Right renal cortex interstitium (tissue), 3 donors: ENCODE data around the gene NSDHL. TPM values are rescaled to one million over a fixed set of nuclear protein-coding genes. Genes with fewer than 3 reads are reported as not detected.

Source experiments
- DNase-seq, 3 donors: peaks; one replicate each; pipeline ENCODE4 v3.0.0-alpha.2; 2013; ENCODE audit warnings: low read depth in 3 of 3, low spot score in 2 of 3
- polyA plus RNA-seq, 3 donors: library from polyadenylated mRNA; unstranded; fragments of 120-200 nt; gene quantifications; one replicate each; pipeline ENCODE4 v1.2.1, GENCODE V29; 2013; ENCODE audit not compliant: insufficient read length in 3 of 3

The NSDHL gene
- polyA plus RNA-seq, 3 donors, result 30.8 to 31.8 (median 31.2) TPM

DNA sequence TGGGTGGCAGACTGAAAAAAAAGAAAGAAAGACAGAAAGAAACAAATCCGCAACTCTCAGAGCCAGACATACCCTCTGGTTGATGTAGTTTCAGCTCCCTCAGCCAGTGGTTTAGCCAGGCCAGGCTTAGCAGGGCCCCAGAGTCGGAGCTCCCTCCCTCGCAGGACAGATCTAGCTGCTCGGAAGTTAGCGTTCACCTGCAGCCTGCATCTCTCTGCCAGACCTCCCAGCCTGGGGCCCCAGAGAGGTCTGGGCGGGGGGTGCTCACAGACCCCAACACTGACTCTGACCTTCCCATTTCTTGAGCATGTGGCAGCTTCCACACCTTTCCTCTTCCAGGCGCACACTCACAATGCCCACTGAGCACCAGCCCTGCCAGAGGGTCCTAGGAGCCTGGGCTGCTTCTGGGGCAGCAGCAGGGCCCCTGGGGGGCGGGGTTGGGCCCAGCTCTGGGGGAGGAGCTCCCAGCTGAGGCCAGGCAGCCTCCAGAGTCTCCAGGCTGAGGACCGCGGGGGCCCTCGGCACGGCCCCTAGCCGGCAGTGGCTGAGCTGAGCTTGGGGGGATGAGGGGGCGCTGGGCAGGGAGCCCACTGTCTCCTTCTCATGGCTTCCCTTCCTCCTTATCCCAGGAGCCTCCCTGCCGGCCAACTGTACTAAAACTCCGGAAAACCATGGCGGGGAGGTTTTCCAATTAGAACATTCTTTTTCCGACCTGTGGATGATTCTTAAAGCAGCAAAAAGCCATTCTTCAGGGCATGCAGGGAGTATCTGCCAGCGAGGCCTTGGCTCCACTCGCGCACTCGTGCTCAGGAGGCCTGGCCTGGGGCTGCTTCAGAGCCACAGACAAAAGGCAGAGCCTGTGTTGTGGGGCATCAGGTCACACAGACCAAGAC, 62.4 kb downstream of the NSDHL start:
- DNase-seq, result no peak

DNA sequence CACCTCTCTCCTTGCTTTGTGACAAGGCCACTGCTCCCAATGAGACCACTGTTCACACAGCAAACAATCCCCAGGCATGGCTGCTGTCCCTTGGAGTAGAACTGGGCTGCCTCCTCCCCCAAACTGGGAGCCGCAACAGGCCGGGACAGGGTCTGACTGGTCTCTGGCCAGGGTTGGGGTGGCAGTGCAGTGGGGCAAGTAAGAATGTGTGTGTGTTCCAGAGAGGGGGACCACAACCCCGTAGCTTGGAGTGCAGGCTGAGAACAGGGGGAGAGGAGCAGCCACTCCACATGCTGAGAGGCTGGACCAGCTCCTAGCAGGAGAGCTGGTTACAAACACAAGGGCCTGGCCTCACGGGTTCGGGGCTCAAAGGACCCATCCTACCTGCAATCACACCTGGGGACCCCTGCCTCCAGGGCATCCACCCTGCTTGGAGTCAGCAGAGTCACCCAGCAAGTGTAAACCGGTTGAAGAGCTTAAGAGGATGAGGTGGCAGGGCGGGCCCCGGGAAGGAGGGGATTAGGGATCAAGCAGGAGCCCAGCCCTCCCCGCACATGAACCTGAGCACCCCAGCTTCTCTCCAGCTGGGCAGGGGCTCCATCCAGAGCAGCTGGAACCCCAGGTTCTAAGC, 63.2 kb downstream of the NSDHL start:
- no peak for DNase-seq

GRCh38 chrX:152895121-152895520, 64.3 kb downstream of the NSDHL start:
- DNase-seq, result no peak

GRCh38 chrX:152895724-152896420, 65.0 kb downstream of the NSDHL start:
- DNase-seq, result no peak

DNA sequence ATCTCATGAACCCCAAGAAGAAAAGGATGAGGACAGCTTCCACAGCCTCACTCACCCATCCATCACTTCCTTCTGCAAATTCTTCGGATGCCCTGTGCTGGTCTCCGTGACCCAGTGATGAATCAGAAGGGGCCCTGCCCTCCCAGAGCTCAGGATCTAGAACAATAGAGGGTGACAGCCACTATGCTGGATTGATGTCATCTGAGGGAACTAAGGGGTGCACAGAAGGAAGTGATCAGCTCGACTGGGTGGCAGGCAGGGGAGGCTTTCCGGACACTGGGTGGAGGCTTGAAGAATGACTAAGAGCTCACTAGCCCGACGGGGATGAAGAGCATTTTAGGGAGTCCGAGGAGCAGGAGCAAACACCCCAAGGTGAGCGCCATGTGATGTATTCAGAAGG, 65.6 kb downstream of the NSDHL start:
- no peak for DNase-seq

- no peak for DNase-seq
These were observed 66.6 kb downstream of the NSDHL start, which contains the start of gene ZNF185 for GRCh38 chrX:152897222-152898131. Gene ZNF185 (plus strand): TSS chrX:152898067. CDS start chrX:152914490, 16,423 bp downstream.

DNA sequence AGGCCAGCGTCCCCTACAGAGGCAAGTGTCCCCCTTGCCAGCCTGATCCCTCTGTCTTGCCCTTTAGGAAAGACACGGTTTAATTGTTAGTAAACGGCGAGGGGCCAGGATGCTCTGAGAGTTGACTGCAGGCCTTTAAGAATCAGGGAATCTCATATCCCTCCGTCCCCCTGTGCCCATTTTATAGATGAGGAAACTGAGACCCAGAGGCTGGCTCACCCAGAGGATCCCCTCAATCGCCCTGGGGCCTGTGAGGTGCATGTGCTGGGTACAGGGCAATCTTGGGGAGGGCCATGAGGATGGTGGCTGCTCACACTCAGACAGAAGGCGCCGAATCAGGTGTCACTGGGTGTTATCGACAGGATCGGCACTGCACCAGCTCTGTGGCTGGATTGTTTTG, 67.6 kb downstream of the NSDHL start:
- no peak for DNase-seq

- no peak for DNase-seq
These were observed 68.4 kb downstream of the NSDHL start for GRCh38 chrX:152899111-152899873.

GRCh38 chrX:152899874-152900719, 69.2 kb downstream of the NSDHL start:
- no peak for DNase-seq

GRCh38 chrX:152900937-152901445, 70.1 kb downstream of the NSDHL start:
- no peak for DNase-seq

- no peak for DNase-seq
These were observed 71.1 kb downstream of the NSDHL start for GRCh38 chrX:152901816-152902501.

DNA sequence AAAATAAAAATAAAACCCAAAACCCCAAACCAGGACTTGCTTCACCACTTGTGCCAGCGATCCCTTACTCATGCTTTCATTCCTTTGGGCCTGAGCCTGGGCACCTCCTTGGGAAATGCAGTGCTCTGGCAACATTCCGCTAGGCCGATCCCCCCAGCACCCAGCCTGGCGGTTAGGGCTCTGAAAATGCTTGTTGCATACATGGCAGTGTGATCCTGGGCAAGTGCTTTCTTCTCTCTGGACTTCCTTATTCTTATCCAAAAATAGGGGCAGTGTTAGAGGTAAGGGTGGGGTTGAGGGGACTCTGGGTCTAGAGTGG, 71.6 kb downstream of the NSDHL start:
- DNase-seq, result no peak

DNA sequence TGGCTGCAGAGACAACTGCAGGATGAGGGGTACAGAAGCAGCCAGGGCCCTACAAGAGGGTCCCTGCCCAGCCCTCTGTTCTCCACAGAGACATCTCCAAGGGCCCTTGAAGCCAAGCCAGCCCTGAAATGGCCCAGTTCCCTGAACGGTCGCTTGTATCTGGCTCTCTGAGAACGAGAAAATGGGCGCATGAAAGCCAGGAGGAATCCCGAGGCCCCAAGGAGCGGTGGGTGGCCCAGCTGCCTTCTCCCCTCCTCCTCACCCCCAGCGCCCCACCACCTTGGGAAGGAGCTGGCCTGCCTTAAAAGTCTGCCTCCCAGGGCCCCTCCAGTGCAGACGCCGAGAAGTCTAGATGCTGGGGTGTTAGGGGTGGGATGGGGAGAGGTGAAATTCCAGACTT, 72.7 kb downstream of the NSDHL start:
- DNase-seq, result no peak

DNA sequence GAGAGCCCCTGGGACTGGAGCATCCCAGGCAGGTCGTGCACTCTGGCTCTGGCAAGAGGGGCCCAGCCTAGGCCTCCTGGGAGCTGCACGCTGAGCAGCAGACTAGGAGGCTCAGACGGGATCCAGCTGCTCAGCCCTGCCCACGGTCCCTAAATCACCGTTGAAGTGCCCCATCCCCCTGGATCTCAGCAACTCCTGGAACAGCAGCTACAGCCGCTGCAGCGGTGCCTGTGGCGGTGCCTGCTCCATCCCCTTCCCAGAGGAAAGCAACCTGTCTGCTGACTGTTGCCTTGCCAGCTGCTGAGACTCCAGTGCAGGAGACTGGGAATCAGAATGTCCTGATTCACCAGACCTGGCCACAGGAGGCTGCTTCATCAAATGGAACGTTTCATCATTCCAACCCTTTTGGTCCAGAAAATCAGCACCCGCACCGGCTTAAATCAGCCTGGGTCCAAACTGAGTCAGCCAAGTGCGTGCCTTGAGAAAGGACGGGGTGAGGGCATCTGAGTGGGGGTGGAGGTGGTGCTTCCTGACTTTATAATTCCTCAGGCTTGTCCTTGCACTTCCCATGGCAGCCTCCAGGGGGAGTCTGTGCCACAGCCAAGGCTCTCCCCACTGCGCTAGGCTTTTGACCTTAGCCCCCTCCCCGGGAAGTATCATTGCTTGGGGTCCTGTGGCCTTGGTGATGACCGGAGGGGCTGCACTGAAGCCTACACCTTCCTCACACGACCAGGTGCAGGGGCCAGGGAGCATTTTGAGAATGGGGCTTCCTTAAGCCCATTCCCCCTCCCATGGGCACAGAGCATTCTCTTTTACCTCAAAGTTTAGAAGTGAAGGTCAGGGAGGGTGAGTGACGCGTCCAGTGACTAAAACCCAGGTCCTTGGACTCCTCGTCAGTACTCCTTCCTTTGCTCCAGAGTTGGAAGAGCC, 73.6 kb downstream of the NSDHL start:
- DNase-seq, result no peak

GRCh38 chrX:152905081-152905420, 74.2 kb downstream of the NSDHL start:
- no peak for DNase-seq

DNA sequence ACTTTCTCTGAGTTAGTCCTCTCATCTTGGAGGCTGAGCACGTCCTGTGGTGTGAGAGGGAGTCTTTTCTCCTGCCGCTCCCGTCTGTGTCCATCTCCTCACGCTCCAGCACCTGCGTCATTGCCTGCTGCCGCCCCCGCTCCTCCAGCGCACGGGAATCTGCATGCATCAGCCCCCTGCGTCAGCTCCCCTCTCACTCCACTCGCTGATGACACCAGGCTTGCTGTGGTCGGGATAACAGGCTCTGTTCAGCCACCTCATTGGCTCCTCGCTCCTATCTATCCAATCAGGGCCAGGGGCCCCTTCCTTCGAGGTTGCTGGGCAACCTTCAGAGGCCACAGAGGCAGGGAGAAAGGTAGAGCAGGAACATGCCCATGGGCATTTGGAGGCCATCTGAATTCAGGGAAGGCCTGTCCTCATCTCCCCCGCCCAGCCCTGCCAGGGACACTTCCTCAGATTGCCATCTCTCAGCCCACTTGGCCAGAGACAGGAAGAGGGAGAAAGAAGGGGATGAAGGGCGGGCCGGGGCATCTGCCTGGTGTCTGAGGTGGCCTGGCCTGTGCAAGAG, 76.3 kb downstream of the NSDHL start:
- DNase-seq, result no peak

DNA sequence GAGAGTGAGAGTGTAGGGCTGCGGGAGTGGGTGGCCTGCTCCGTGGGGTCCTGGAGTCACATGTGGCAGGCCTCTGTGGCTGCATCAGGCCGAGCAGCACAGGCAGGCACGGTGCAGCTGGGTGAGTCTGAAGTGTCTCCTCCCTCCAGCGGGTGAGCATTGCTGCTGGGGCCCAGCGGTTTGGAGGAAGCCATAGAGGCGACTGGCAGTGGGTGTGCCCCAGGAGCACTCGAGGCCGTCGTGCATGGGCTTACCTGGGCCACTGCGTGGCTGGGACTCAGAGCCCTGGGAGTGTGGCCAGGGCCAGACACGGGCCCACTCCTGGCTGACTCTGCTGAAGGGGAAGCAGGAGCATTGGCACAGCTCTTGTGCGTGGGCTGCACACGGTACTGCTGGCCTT, 77.6 kb downstream of the NSDHL start:
- no peak for DNase-seq
